SKM-1 treated with dmso at 0.1 percent for 144 hours (cell line): ENCODE measurements around the gene IGFBP4.
A peak's percentile ranks its signal among the peaks of the same experiment; 100 is the strongest.

Experiments
- DNase-seq: peaks from one replicate; lab custom pipeline; 2025; ENCODE audit not compliant: unreplicated experiment; lab: John Stamatoyannopoulos, UW

The IGFBP4 gene

GRCh38 chr17:40470932-40471828 lies 27.9 kb downstream of the IGFBP4 start:
- no peak for DNase-seq

GRCh38 chr17:40471846-40472732 lies 28.8 kb downstream of the IGFBP4 start:
- no peak for DNase-seq

GRCh38 chr17:40472733-40473452 lies 29.6 kb downstream of the IGFBP4 start:
- DNase-seq = no peak

GRCh38 chr17:40473573-40474365 lies 30.5 kb downstream of the IGFBP4 start:
- DNase-seq = no peak

- no peak for DNase-seq
Observed at GRCh38 chr17:40474419-40475002, 31.3 kb downstream of the IGFBP4 start.

- no peak for DNase-seq
Observed at GRCh38 chr17:40475234-40475908, 32.1 kb downstream of the IGFBP4 start.

GRCh38 chr17:40477796-40478195 lies 34.5 kb downstream of the IGFBP4 start:
- no peak for DNase-seq

GRCh38 chr17:40478486-40478885 lies 35.2 kb downstream of the IGFBP4 start:
- DNase-seq = no peak

- peak; percentile 28 for DNase-seq
Observed at GRCh38 chr17:40479754-40480480, 36.7 kb downstream of the IGFBP4 start.

- no peak for DNase-seq
Observed at GRCh38 chr17:40480501-40481003, 37.3 kb downstream of the IGFBP4 start.

- no peak for DNase-seq
Observed at GRCh38 chr17:40481106-40481505, 37.9 kb downstream of the IGFBP4 start.

- DNase-seq = no peak
Observed at GRCh38 chr17:40482722-40483121, 39.5 kb downstream of the IGFBP4 start.

- DNase-seq = no peak
Observed at GRCh38 chr17:40483679-40484078, 40.4 kb downstream of the IGFBP4 start.

GRCh38 chr17:40484285-40484972 lies 41.2 kb downstream of the IGFBP4 start:
- DNase-seq = no peak

GRCh38 chr17:40484973-40485530 lies 41.8 kb downstream of the IGFBP4 start:
- no peak for DNase-seq

- peak; percentile 16 for DNase-seq
Observed at GRCh38 chr17:40485851-40486521, 42.7 kb downstream of the IGFBP4 start.
